CD4-positive, alpha-beta memory T cell (primary cell): ENCODE results near the gene CDK10. TPM values are rescaled to one million over a fixed set of nuclear protein-coding genes. Genes with fewer than 3 reads are reported as not detected.
"Not testable (repeated sequence)": the region's sequence is repeated elsewhere in the genome, so short reads cannot be mapped to it uniquely, and the experiment has no call there.

Experiments
- CTCF ChIA-PET: fragments of 350-600 bp; sonication (Branson Sonifier 250); formaldehyde crosslinking; loops from one replicate; lab custom pipeline; 2021; ENCODE audit warnings: inconsistent platforms; ENCODE audit not compliant: partially characterized antibody; lab: Charles Lee
- POLR2A ChIA-PET: fragments of 350-600 bp; sonication (Branson Sonifier 250); formaldehyde crosslinking; loops from one replicate; lab custom pipeline; 2021; ENCODE audit not compliant: partially characterized antibody; lab: Charles Lee
- DNase-seq, 5 donors: peaks; one replicate each; pipeline versions ENCODE4 v3.0.0 to v3.0.0-alpha.2; 2020 to 2022; ENCODE audit warnings: mixed read lengths in 1 of 5
- H3K27ac ChIP-seq: one replicate; pipeline ENCODE4 v1.7.0; 2013; ENCODE audit warnings: low read depth, low read length
- H3K27me3 ChIP-seq: 2 replicates; pipeline ENCODE4 v1.7.0; 2013; ENCODE audit warnings: mild to moderate bottlenecking, low read length, moderate library complexity; ENCODE audit not compliant: insufficient read depth
- H3K36me3 ChIP-seq: 2 replicates; pipeline ENCODE4 v1.7.0; 2013; ENCODE audit warnings: mild to moderate bottlenecking, low read length, moderate library complexity; ENCODE audit not compliant: insufficient read depth
- H3K4me1 ChIP-seq: 2 replicates; pipeline ENCODE4 v1.7.0; 2013; ENCODE audit warnings: mild to moderate bottlenecking, low read length, moderate library complexity; ENCODE audit not compliant: insufficient read depth
- H3K4me3 ChIP-seq, 2 donors: one replicate each; pipeline ENCODE4 v1.7.0; 2013; ENCODE audit warnings: low read length in 2 of 2, mild to moderate bottlenecking in 1 of 2
- H3K9me3 ChIP-seq, 2 donors: one replicate each; pipeline ENCODE4 v1.7.0; 2013; ENCODE audit warnings: low read length in 2 of 2, control low read depth in 1 of 2; ENCODE audit not compliant: control insufficient read depth in 1 of 2
- H3K27ac Mint-ChIP-seq, 7 donors: one replicate each; pipeline ENCODE4 v1.8.0; 2020 to 2021; ENCODE audit warnings: mixed read lengths in 7 of 7, mild to moderate bottlenecking in 6 of 7, inconsistent platforms in 3 of 7, moderate library complexity in 3 of 7
- H3K27me3 Mint-ChIP-seq, 2 donors: one replicate each; pipeline ENCODE4 v1.8.0; 2020 to 2021; ENCODE audit warnings: mixed read lengths in 2 of 2
- H3K36me3 Mint-ChIP-seq, 2 donors: one replicate each; pipeline ENCODE4 v1.8.0; 2020 to 2021; ENCODE audit warnings: mixed read lengths in 2 of 2, inconsistent platforms in 1 of 2, mild to moderate bottlenecking in 1 of 2
- H3K4me1 Mint-ChIP-seq, 4 donors: one replicate each; pipeline ENCODE4 v1.8.0; 2020 to 2021; ENCODE audit warnings: mixed read lengths in 4 of 4, mild to moderate bottlenecking in 1 of 4
- H3K4me3 Mint-ChIP-seq, 8 donors: one replicate each; pipeline ENCODE4 v1.8.0; 2020 to 2021; ENCODE audit warnings: mixed read lengths in 8 of 8, mild to moderate bottlenecking in 7 of 8, moderate library complexity in 6 of 8, inconsistent platforms in 3 of 8
- H3K9me3 Mint-ChIP-seq, 8 donors: one replicate each; pipeline ENCODE4 v1.8.0; 2020 to 2021; ENCODE audit warnings: mixed read lengths in 8 of 8, mild to moderate bottlenecking in 5 of 8, inconsistent platforms in 3 of 8, moderate library complexity in 1 of 8
- intact Hi-C: fragments of 100-400 bp; cut with micrococcal nuclease; formaldehyde crosslinking; loops from one replicate; pipeline ENCODE4 v1.15.1; 2023
- polyA plus RNA-seq, 2 donors: library from polyadenylated mRNA; unstranded; fragments of 300-500 nt; fragmentation: Illumina TruSeq; gene quantifications; one replicate each; pipeline ENCODE4 v1.2.3, GENCODE V29; 2021
- total RNA-seq, 2 experiments: library from RNA; stranded (reverse); gene quantifications; one replicate each; pipeline ENCODE4 v1.2.3, GENCODE V29; 2021

CDK10 gene
- total and polyA plus RNA-seq, 4 experiments from 2014 or later, result 24.8 to 140 (median 83.9) TPM

GRCh38 chr16:89690392-89690901 is 4.0 kb downstream of the CDK10 start:
- Histone ChIP-seq H3K4me3 (no peak overlapping the region), H3K27me3 (no peaks in the 10 kb centered on the region), H3K27ac (no peak overlapping the region), H3K4me1 (peaks cover 14% of the 10 kb centered on the region), H3K36me3 (peaks cover 20% of the 10 kb centered on the region), H3K9me3 (no peaks in the 10 kb centered on the region)
- CTCF ChIA-PET, result interaction anchor here (4.0 kb wide), 1 partner anchor 9 kb away, joined by 14 read pairs; no protein-coding TSS in a partner anchor
- Mint-ChIP-seq H3K27me3 (no peaks in the 10 kb centered on the region), H3K36me3 (peaks cover 11 to 30% of the 10 kb centered on the region in 2 donors), H3K27ac (no peak overlapping the region), H3K4me1 (peaks cover 9 to 27% (median 13%) of the 10 kb centered on the region in 4 donors), H3K9me3 (no peaks in the 10 kb centered on the region), H3K4me3 (no peak overlapping the region)
- intact Hi-C loops, result no loop called here
- no peak for DNase-seq
- POLR2A ChIA-PET, result interaction anchor here (2.0 kb wide), 1 partner anchor 10 kb away, joined by 5 read pairs; no protein-coding TSS in a partner anchor

DNA sequence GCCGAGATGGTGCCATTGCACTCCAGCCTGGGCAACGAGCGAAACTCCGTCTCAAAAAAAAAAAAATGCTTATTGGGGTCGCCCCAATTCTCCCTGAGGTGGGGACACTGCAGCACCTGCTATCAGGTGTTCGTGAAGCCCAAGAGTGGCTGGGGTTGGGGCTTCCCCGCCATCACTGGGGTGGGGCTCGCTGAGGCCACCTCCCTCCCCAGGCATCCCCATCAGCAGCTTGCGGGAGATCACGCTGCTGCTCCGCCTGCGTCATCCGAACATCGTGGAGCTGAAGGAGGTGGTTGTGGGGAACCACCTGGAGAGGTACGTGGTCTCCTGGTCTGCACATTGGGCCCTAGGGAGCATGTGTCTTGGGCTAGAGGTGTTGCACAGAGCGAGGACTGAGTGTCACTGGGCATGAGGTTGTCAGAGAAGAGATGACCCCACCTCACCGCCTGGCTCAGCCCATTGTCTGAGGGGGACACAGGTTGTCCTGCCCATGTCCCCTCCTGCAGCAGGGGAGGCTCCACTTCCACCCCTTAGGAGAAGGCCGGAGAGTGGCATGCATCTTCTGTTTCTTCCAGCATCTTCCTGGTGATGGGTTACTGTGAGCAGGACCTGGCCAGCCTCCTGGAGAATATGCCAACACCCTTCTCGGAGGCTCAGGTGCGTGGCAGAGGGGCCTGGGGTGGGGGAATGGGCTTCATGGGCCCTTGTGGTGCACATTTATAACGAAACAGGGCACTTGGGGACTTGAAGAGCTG is 4.9 kb downstream of the CDK10 start:
- Histone ChIP-seq H3K4me3 (no peak overlapping the region), H3K27ac (no peak overlapping the region), H3K36me3 (peaks cover 20% of the 10 kb centered on the region), H3K27me3 (no peaks in the 10 kb centered on the region), H3K4me1 (peaks cover 16% of the 10 kb centered on the region), H3K9me3 (no peaks in the 10 kb centered on the region)
- H3K4me3 Mint-ChIP-seq, result no peak overlapping the region
- CTCF ChIA-PET, result interaction anchor here (4.0 kb wide), 1 partner anchor 8 kb away, joined by 14 read pairs; no protein-coding TSS in a partner anchor
- POLR2A ChIA-PET, result no interaction called here
- no peaks in the 10 kb centered on the region for H3K9me3 Mint-ChIP-seq
- intact Hi-C loops, result no loop called here
- no peak overlapping the region for H3K27ac Mint-ChIP-seq
- no peaks in the 10 kb centered on the region for H3K27me3 Mint-ChIP-seq
- H3K36me3 Mint-ChIP-seq, result peaks cover 11 to 30% of the 10 kb centered on the region in 2 donors
- DNase-seq, result no peak
- H3K4me1 Mint-ChIP-seq, result peaks cover 5 to 31% (median 12%) of the 10 kb centered on the region in 4 donors

DNA sequence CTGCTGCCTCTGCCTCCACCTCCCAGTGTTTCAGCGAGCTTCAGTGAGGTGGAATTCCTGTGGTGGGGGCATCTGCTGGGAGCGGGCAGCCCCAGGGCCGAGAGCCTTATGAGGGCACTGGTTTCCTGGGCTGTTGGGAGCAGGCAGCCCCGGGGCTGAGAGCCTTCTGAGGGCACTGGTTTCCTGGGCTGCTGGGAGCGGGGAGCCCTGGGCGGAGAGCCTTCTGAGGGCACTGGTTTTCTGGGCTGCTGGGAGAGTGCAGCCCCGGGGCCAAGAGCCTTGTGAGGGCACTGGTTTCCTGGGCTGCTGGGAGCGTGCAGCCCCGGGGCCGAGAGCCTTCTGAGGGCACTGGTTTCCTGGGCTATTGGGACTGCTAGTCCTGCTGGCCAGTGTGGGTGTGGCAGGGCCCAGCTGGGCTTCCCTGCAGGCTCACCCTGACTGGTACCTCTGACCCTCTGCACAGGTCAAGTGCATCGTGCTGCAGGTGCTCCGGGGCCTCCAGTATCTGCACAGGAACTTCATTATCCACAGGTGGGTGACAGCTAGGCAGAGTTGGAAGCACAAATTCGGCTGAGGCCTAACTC is 5.6 kb downstream of the CDK10 start:
- ChIA-PET CTCF (interaction anchor here (4.0 kb wide), 1 partner anchor 8 kb away, joined by 14 read pairs; no protein-coding TSS in a partner anchor), POLR2A (no interaction called here)
- H3K36me3 ChIP-seq, result peaks cover 20% of the 10 kb centered on the region

GRCh38 chr16:89693289-89693731 is 6.8 kb downstream of the CDK10 start:
- intact Hi-C loops, result no loop called here
- Mint-ChIP-seq H3K9me3 (no peaks in the 10 kb centered on the region), H3K4me1 (peaks cover 0 to 21% (median 5%) of the 10 kb centered on the region in 4 donors), H3K27ac (peak overlapping the region in 1 of 7 donors; percentile 42), H3K36me3 (peaks cover 11 to 26% of the 10 kb centered on the region in 2 donors), H3K27me3 (no peaks in the 10 kb centered on the region), H3K4me3 (peak overlapping the region in 1 of 8 donors; percentile 48)
- POLR2A ChIA-PET, result interaction anchor here (0.6 kb wide), 1 partner anchor 281 kb away, joined by 4 read pairs; no protein-coding TSS in a partner anchor
- Histone ChIP-seq H3K27ac (no peak overlapping the region), H3K27me3 (no peaks in the 10 kb centered on the region), H3K9me3 (no peaks in the 10 kb centered on the region), H3K4me3 (no peak overlapping the region), H3K36me3 (peaks cover 20% of the 10 kb centered on the region), H3K4me1 (peaks cover 13% of the 10 kb centered on the region)
- CTCF ChIA-PET, result interaction anchor here (0.9 kb wide), 1 partner anchor 206 kb away, joined by 3 read pairs; no protein-coding TSS in a partner anchor
- DNase-seq, result no peak

More for the DNA sequence above, 5.6 kb downstream of the CDK10 start:
- DNase-seq, result no peak
- no peaks in the 10 kb centered on the region for H3K27me3 Mint-ChIP-seq
- intact Hi-C loops, result no loop called here
- H3K9me3 Mint-ChIP-seq, result no peaks in the 10 kb centered on the region
- Histone ChIP-seq H3K4me3 (no peak overlapping the region), H3K27ac (no peak overlapping the region), H3K4me1 (peaks cover 21% of the 10 kb centered on the region), H3K9me3 (no peaks in the 10 kb centered on the region), H3K27me3 (no peaks in the 10 kb centered on the region)
- peaks cover 11 to 29% of the 10 kb centered on the region in 2 donors for H3K36me3 Mint-ChIP-seq
- H3K4me1 Mint-ChIP-seq, result peaks cover 7 to 33% (median 12%) of the 10 kb centered on the region in 4 donors
- no peak overlapping the region for H3K27ac Mint-ChIP-seq
- H3K4me3 Mint-ChIP-seq, result no peak overlapping the region

GRCh38 chr16:89693931-89694783 is 7.7 kb downstream of the CDK10 start:
- POLR2A ChIA-PET, result no interaction called here
- H3K4me3 ChIP-seq, result no peak overlapping the region
- H3K27me3 ChIP-seq, result no peaks in the 10 kb centered on the region
- H3K4me1 Mint-ChIP-seq, result peaks cover 3 to 18% (median 5%) of the 10 kb centered on the region in 4 donors
- peaks cover 11 to 29% of the 10 kb centered on the region in 2 donors for H3K36me3 Mint-ChIP-seq
- no peaks in the 10 kb centered on the region for H3K27me3 Mint-ChIP-seq
- H3K36me3 ChIP-seq, result peaks cover 20% of the 10 kb centered on the region
- peaks cover 13% of the 10 kb centered on the region for H3K4me1 ChIP-seq
- intact Hi-C loops, result no loop called here
- no peak overlapping the region for H3K27ac ChIP-seq
- H3K4me3 Mint-ChIP-seq, result no peak overlapping the region
- H3K27ac Mint-ChIP-seq, result no peak overlapping the region
- no peaks in the 10 kb centered on the region for H3K9me3 Mint-ChIP-seq
- no peak for DNase-seq
- no peaks in the 10 kb centered on the region for H3K9me3 ChIP-seq
- CTCF ChIA-PET, result interaction anchor here (0.9 kb wide), 1 partner anchor 205 kb away, joined by 3 read pairs; no protein-coding TSS in a partner anchor

GRCh38 chr16:89694784-89695085 is 8.2 kb downstream of the CDK10 start:
- H3K27me3 ChIP-seq, H3K9me3 Mint-ChIP-seq, H3K4me3 ChIP-seq, CTCF ChIA-PET, intact Hi-C loops, POLR2A ChIA-PET, H3K27ac ChIP-seq, DNase-seq, H3K4me3 Mint-ChIP-seq, H3K27me3 Mint-ChIP-seq, H3K9me3 ChIP-seq: not testable (repeated sequence)
- Mint-ChIP-seq H3K36me3 (peaks cover 11 to 30% of the 10 kb centered on the region in 2 donors), H3K27ac (peak overlapping the region in 1 of 7 donors; percentile 46), H3K4me1 (peaks cover 4 to 20% (median 6%) of the 10 kb centered on the region in 4 donors)
- Histone ChIP-seq H3K4me1 (peaks cover 14% of the 10 kb centered on the region), H3K36me3 (peaks cover 20% of the 10 kb centered on the region)
